ENCODE data around the gene SLC6A8. TPM values are rescaled to one million over a fixed set of nuclear protein-coding genes. Genes with fewer than 3 reads are reported as not detected.
"Not testable (repeated sequence)": the region's sequence is repeated elsewhere in the genome, so short reads cannot be mapped to it uniquely, and the experiment has no call there.

Gene SLC6A8
- total RNA-seq, 1 donor from 2014 or later: 144 TPM

DNA sequence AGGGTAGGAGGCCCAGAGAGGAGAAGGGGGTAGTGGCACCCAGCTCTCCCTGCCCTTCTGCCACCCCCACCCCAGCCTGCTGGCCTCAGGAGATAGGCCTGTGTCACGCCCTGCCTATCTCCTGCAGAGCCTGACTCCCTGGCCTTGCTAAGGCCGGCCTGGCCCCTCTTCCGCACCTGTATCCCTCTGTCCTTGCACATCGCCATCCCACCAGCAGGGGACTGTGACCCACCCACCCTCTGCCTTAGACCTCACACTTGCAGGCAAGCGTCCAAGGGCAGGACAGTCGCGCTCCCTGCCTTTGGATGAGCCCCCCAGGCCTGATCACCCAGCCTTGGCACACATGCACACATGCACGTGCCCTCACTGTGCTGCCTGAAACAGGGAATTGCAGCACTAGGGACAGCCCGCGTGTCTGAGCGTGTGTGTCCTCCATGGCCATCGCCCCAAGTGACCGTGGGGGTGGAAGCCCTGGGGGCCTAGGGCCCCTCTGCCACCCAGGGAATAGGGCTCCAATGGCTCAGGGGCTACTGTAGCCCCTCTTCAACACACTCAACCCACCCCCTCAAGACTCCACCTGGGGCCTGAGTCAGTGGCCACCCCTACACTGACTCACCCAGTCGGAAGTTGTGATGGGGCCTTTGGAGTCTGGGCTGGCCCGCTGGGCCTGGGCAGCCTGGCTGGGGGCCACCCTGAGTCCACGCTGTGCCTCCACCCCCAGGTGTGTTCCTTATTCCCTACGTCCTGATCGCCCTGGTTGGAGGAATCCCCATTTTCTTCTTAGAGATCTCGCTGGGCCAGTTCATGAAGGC is 2.1 kb downstream of the SLC6A8 start:
- intact Hi-C loops (cut with DNase I): no loop called here
- no peak for DNase-seq (ENCODE audit: low spot score)

DNA sequence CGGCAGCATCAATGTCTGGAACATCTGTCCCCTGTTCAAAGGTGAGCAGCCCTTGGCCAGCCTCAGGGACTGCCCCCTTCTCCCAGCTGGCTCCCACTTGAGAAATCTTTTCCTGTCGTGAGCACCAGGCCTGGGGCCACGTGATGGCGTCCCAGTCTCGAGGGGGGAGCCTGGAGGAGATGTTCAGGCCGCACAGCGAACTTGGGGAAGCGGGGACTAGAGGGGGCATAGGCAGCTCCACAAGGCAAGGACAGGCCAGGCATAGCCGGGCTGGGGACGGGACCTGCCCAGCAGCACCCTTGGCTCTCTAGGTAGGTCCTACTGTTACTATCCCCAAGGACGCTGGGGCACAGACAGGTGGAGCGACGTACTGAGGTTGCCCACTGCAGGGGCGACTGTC is 2.7 kb downstream of the SLC6A8 start:
- intact Hi-C loops (cut with DNase I): no loop called here
- DNase-seq (ENCODE audit: low spot score): no peak

DNA sequence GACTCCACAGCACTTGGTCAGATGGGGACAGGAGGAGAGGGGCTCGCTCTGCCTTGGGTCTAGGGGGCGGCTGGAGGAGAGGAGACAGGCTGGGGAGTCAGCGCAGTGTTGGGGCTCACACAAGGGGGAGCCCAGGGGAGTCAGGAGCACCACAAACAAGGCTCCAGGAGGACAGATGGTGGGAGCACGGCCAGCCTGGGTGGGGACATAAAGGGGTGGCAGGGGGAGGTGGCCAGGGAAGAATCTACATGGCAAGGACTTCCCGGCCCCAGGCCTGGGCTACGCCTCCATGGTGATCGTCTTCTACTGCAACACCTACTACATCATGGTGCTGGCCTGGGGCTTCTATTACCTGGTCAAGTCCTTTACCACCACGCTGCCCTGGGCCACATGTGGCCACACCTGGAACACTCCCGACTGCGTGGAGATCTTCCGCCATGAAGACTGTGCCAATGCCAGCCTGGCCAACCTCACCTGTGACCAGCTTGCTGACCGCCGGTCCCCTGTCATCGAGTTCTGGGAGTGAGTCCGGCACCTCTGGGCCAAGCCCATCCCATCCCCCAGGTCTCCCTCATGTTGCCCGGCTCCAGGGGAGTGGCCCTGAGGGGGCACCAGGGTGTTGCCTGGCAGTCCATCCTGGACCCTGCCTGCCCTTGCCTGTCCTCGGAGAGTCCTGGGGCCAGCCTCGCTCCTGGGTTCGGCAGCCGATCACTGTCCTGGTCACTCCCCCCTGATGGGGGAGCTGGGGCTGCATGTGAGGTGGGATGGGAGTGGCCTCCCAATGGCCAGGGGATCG is 3.5 kb downstream of the SLC6A8 start:
- intact Hi-C loops (cut with DNase I); DNase-seq (ENCODE audit: low spot score): not testable (repeated sequence)

DNA sequence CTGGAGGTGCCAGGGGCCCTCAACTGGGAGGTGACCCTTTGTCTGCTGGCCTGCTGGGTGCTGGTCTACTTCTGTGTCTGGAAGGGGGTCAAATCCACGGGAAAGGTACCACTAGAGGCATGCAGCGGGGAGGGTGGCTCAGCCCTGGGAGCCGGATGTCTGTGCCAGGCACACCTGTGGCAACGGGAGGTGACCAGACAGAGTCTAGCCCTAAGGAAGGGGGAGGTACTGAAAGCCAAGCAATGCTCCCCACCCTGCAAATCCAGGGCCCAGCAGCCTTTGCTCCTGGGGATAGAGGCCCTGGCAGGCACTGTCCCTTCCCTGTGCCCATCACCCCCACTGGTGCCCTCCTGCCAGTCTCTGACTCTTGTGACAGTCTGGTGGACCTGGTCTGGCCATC is 4.3 kb downstream of the SLC6A8 start:
- no peak for DNase-seq (ENCODE audit: low spot score)
- intact Hi-C loops (cut with DNase I): no loop called here

DNA sequence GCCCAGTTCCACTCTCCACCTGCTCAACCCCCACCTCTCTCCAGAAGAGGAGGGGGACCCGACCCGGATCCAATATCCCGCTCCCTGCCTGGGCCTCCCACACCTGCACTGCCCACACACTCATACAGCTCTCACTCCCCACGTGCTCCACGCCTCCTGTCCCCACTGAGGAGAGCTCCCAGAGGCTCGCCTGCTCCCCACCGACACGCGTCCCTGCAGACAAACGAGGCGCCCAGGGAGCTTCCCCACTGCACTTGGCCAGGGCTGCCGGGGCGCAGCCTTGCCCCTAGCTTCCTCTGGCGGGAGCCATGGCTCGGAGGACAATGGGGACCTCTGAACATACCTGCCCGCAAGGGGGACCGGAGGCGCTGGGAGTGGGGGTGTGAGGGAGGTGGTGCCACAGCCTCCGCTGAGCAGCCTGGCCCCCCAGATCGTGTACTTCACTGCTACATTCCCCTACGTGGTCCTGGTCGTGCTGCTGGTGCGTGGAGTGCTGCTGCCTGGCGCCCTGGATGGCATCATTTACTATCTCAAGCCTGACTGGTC is 5.0 kb downstream of the SLC6A8 start:
- intact Hi-C loops (cut with DNase I): no loop called here
- no peak for DNase-seq (ENCODE audit: low spot score)

DNA sequence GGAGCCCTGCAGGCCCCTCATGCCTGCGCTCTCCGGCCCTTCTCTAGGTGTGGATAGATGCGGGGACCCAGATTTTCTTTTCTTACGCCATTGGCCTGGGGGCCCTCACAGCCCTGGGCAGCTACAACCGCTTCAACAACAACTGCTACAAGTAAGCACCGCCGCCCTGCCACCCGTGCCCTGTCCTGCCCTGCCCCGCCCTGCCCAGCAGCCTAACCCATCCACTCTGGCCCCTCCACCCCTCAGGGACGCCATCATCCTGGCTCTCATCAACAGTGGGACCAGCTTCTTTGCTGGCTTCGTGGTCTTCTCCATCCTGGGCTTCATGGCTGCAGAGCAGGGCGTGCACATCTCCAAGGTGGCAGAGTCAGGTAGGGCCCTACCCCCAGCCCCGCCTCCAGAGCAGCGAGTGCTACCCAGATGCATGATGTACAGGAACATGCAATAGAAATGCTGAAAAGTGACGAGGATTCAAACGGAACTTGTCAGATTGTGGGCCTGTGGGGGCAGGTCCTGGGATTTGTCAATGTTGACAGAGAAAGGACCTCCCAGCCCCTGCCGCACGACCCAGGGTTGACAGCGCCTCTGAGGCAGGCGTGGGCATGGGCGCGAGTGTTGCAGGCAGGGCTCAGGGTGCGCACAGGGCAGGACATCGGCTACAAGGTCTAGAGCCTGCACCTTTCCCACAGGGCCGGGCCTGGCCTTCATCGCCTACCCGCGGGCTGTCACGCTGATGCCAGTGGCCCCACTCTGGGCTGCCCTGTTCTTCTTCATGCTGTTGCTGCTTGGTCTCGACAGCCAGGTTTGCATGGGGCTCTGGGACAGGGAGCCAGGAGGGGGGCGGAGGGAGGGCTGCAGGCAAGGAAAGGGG is 5.7 kb downstream of the SLC6A8 start:
- no peak for DNase-seq (ENCODE audit: low spot score)
- intact Hi-C loops (cut with DNase I): no loop called here

DNA sequence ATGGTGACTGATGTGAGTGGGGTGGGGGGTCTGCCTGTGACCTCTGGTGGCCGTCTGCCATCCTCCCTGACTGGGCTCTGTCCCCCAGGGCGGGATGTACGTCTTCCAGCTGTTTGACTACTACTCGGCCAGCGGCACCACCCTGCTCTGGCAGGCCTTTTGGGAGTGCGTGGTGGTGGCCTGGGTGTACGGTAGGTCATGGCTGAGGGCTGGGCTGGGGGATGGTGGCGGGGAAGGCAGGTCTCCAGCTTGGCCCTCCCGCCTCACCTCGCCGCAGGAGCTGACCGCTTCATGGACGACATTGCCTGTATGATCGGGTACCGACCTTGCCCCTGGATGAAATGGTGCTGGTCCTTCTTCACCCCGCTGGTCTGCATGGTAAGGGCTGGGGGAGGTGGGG is 6.5 kb downstream of the SLC6A8 start:
- DNase-seq (ENCODE audit: low spot score); intact Hi-C loops (cut with DNase I): not testable (repeated sequence)

DNA sequence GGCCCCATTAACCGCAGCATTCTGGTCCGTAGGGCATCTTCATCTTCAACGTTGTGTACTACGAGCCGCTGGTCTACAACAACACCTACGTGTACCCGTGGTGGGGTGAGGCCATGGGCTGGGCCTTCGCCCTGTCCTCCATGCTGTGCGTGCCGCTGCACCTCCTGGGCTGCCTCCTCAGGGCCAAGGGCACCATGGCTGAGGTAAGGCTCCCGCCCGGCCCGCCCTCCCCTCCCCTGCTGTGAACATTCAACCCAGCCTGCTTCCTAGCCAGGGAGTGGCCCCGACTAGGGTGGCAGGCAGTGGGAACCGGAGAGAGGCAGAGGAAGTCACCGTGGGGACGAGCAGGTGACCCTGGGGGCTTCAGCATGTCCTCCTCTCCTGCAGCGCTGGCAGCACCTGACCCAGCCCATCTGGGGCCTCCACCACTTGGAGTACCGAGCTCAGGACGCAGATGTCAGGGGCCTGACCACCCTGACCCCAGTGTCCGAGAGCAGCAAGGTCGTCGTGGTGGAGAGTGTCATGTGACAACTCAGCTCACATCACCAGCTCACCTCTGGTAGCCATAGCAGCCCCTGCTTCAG is 7.1 kb downstream of the SLC6A8 start:
- no peak for DNase-seq (ENCODE audit: low spot score)
- intact Hi-C loops (cut with DNase I): no loop called here

DNA sequence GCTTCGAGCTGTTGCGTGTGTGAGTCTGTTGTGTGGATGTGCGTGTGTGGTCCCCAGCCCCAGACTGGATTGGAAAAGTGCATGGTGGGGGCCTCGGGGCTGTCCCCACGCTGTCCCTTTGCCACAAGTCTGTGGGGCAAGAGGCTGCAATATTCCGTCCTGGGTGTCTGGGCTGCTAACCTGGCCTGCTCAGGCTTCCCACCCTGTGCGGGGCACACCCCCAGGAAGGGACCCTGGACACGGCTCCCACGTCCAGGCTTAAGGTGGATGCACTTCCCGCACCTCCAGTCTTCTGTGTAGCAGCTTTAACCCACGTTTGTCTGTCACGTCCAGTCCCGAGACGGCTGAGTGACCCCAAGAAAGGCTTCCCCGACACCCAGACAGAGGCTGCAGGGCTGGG is 8.4 kb downstream of the SLC6A8 start:
- DNase-seq (ENCODE audit: low spot score): no peak
- intact Hi-C loops (cut with DNase I): no loop called here

DNA sequence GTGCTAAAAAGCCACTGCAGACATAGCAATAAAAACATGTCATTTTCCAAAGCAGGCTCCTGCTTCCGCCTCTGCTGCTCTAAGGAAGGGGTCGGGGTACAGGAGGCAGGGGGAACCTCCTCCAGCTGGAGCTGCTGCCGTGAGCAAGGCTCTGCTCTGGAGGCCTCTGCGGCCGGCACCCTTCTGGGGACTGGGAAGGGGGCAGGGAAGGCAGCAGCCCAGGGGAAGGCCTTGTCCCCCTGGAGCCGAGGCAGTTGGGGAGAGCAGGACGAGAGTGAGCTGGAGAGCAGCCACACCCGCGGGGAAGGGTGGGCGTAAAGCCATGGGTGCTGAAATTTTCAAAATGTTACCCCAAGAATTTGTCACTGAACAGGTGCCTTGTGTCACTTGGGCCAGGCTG is 8.8 kb downstream of the SLC6A8 start:
- intact Hi-C loops (cut with DNase I); DNase-seq (ENCODE audit: low spot score): not testable (repeated sequence)

DNA sequence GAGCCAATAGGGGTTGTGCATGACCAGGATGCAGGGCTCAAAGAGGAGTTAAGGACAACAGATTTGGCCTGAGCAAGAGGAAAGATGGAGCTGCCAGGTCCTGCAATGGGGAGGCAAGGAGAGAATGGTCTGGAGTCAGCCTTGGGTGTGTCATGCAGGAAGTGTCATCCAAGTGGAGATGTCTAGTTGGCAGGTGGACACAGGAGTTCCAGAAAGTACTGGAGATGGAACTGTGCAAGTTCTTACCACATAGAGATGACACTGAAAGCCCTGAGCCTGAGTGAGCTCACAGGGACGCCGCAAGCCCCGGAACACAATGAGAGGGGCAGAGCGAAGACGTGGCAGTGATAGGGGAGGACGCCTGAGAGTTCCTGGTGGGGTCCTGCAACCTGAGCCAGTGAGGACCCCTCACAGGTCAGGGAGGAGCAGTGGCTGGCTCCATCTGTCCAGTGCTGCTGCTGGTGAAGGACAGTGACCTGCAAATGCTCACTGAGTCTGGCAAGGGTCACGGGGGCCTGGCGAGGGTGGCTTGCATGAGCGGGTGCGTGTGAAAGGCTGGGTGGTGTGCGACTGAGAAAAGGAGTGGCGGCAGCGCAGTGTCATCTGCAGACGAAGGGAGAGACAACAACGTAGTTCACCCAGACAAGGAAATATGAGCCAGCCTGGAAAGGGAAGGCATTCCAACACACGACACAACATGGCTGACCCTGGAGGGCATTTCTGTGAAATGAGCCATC is 9.4 kb downstream of the SLC6A8 start:
- intact Hi-C loops (cut with DNase I); DNase-seq (ENCODE audit: low spot score): not testable (repeated sequence)

DNA sequence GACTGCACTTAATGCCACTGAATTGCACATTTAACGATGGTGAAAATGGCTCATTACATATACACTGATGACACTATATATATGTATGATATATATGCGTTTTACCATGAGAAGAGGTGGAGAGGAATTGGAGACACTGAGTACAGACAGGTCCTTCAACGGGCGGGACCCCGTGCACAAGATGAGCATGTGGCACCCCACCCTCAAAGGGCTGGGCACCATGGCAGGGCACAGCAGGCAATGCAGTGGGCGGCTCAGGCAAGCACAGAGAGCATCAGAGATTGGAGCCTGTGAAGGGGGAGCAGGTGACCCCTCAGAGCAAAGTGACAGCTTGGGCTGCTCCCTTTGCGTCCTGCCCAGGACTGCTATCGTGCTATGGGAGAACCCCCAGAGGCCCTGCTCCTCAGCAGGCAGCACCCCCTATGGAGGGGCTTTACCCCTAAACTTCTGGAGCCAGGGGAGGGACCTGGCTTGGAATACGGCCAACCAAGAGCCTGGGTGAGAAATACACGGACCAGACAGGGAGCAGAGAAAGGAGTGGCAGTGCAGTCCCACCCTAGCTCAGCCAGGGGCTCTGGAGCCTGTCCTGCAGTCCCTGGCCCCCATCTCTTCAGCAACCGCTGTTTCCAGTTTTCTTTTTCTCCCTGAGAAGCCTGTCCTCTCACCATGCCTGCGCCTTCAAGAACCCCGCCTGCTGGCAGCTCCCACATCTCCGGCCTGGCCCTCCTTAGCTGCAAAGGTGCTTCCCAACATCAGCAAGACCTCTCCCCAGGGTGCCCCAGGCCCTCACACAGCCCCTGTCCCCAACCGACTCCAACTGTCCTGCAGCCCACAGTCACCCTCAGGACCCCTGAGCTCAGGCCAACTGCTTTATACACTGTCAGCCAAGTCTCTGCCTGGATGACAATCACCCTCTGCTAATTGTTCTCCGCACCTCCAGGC is 10.5 kb downstream of the SLC6A8 start:
- DNase-seq (ENCODE audit: low spot score): no peak
- intact Hi-C loops (cut with DNase I): no loop called here

DNA sequence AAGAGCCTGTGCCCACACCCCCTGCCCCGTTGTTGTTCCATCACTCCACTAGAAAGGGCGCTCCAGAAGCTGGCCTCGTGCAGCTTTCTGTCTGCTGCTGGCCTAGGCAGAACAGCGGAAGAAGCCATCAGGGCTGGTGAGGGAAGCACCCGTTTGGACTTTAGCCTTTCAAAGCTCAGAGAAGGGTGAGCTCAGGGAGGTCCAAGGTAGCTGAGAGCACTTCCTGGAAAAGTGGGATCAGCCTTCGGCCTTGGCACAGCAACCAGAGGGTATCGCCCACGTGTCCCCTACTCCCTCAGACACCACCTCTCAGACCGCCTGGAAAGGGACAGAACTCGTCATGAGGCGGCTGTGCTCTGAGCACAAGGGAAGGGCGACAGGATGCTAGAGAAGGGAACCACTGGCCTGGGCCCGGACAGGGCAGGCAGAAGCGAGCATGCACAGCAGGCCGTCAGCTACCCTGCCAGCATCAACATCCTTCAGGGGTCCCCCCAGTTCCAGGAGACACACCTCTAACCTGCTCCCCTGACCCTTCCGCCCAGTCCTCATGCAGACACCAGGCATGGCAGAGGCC is 11.6 kb downstream of the SLC6A8 start:
- DNase-seq (ENCODE audit: low spot score); intact Hi-C loops (cut with DNase I): not testable (repeated sequence)

DNA sequence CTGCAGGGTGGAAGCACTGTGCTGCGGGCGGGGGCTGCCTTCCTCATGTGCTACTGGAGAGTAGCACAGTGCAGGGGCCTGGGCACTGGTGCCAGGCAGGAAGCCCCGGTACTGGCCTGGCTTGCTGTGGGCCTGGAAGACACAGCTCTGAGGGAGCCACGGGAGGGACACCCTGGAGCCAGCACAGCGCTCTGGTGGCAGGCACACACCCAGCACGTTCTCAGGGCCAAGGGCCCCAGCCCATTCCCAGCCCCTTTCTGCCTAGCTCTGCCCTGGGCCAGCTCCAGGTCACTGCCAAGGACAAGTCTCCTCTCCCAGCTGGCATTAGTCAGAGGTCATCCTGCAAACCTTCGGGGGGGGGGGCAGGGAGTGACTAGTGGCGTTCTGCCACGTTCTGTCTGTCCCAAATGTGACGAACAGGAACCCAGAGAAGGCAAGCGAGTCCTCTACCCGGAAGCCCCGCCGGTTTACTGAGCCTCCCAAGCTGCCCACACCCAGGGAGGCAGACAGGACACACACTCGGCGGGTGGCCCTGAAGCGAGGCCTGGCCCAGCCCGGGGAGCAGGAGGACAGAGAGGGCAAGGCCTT is 12.2 kb downstream of the SLC6A8 start:
- DNase-seq (ENCODE audit: low spot score); intact Hi-C loops (cut with DNase I): not testable (repeated sequence)

DNA sequence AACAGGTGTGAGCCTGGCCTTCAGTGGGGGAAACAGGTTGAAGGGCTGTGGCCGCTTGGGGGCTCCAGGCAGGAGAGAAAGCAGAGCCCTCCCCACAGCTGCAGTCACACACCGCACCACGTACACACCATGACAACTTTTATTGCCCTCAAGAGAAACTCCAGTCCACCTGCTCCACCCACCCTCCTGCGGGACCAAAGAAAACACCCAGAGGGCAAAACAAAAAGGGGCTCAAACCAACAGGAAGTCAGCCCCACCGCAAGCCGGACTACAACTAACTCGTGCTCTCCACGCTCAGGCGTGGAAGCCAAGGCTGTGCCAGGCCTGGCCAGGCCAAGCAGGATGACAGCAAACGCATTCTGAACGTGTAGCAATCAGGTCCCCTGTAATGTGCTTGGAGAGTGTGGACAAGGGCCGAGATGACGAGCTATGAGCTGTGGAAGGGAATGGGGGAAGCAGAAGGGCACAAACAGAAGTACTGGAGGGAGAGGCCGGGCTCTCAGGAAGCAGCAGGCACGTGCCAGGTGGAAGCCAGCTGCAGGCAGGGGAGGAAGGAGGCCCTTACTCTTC is 12.7 kb downstream of the SLC6A8 start:
- intact Hi-C loops (cut with DNase I): no loop called here
- no peak for DNase-seq (ENCODE audit: low spot score)

DNA sequence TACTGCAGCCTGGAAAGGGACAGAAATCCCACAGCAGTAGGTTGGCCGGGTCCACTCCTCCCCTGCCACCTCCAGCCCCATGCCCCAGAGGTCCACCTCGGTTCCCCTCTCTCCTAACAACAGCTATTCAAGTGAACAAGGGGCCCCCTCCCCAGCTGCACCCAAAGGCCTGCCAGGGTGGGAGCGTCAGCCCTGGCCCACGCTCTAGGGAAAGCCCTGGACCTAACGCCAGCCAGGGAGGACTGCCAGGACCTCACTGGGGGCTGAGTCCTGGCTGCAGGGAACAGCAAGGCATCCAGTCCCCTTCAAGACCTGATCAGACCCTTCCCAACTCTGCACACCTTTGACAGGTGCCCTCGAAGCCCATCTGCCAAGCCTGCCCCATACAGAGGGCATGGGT is 13.2 kb downstream of the SLC6A8 start:
- DNase-seq (ENCODE audit: low spot score): no peak
- intact Hi-C loops (cut with DNase I): no loop called here

DNA sequence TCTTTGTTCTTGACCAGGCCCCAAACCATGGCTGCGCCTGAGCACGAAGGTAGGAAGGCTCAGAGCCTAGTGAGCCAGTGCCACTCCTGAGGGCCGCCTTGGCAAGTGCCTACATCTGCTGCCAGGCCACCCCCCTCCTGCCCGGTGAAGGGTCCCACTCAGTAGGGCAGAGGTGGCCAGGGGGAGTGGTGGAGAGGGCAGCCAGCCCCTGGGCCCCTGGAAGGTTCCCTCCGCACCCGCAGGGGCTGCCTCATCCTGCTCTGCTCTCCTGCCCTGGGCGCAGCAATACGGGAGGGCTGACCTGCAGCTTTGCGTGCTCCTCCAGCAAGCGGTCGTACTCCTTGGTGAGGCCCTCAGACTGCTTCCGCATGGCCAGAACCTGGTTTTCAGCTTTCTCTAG is 14.0 kb downstream of the SLC6A8 start:
- intact Hi-C loops (cut with DNase I): no loop called here
- DNase-seq (ENCODE audit: low spot score): no peak

Measured in cardiac septum (tissue), 1 donor.